ENCODE results near the gene GPR15LG.
"Not testable (repeated sequence)": the region's sequence is repeated elsewhere in the genome, so short reads cannot be mapped to it uniquely, and the experiment has no call there.

Gene GPR15LG

GRCh38 chr10:84163996-84164395, 9.6 kb upstream of the GPR15LG start:
- no peak overlapping the region for H3K27ac ChIP-seq (ENCODE audit: insufficient read depth, low read length, poor library complexity, severe bottlenecking)
- DNase-seq, result no peak
- H3K4me1 ChIP-seq (ENCODE audit: control insufficient read depth, insufficient read depth, low read length, poor library complexity, severe bottlenecking), result no peaks in the 10 kb centered on the region
- no peaks in the 10 kb centered on the region for H3K9me3 ChIP-seq (ENCODE audit: control insufficient read depth, low read length)
- no peaks in the 10 kb centered on the region for H3K27me3 ChIP-seq (replicated peaks; ENCODE audit: control insufficient read depth, insufficient read depth, low read length, poor library complexity, severe bottlenecking)
- H3K4me3 ChIP-seq (ENCODE audit: insufficient read depth, low read depth, low read length, poor library complexity, severe bottlenecking), result no peak overlapping the region
- no peaks in the 10 kb centered on the region for H3K36me3 ChIP-seq (ENCODE audit: control insufficient read depth, insufficient read depth, low read length)

- no peak for DNase-seq
- H3K36me3 ChIP-seq (ENCODE audit: control insufficient read depth, insufficient read depth, low read length), result no peaks in the 10 kb centered on the region
- H3K9me3 ChIP-seq (ENCODE audit: control insufficient read depth, low read length), result no peaks in the 10 kb centered on the region
- no peak overlapping the region for H3K4me3 ChIP-seq (ENCODE audit: insufficient read depth, low read depth, low read length, poor library complexity, severe bottlenecking)
- H3K27me3 ChIP-seq (replicated peaks; ENCODE audit: control insufficient read depth, insufficient read depth, low read length, poor library complexity, severe bottlenecking), result no peaks in the 10 kb centered on the region
- no peak overlapping the region for H3K27ac ChIP-seq (ENCODE audit: insufficient read depth, low read length, poor library complexity, severe bottlenecking)
- no peaks in the 10 kb centered on the region for H3K4me1 ChIP-seq (ENCODE audit: control insufficient read depth, insufficient read depth, low read length, poor library complexity, severe bottlenecking)
These were observed 9.2 kb upstream of the GPR15LG start for GRCh38 chr10:84164442-84164841.

- no peak for DNase-seq
- Histone ChIP-seq H3K27ac (ENCODE audit: insufficient read depth, low read length, poor library complexity, severe bottlenecking) (no peak overlapping the region), H3K4me1 (ENCODE audit: control insufficient read depth, insufficient read depth, low read length, poor library complexity, severe bottlenecking) (no peaks in the 10 kb centered on the region)
These were observed 6.8 kb upstream of the GPR15LG start for GRCh38 chr10:84166620-84167288.

GRCh38 chr10:84167289-84167653, 6.3 kb upstream of the GPR15LG start:
- not testable (repeated sequence) for H3K4me1 ChIP-seq (ENCODE audit: control insufficient read depth, insufficient read depth, low read length, poor library complexity, severe bottlenecking); H3K9me3 ChIP-seq (ENCODE audit: control insufficient read depth, low read length); H3K27ac ChIP-seq (ENCODE audit: insufficient read depth, low read length, poor library complexity, severe bottlenecking); H3K4me3 ChIP-seq (ENCODE audit: insufficient read depth, low read depth, low read length, poor library complexity, severe bottlenecking); H3K36me3 ChIP-seq (ENCODE audit: control insufficient read depth, insufficient read depth, low read length); H3K27me3 ChIP-seq (replicated peaks; ENCODE audit: control insufficient read depth, insufficient read depth, low read length, poor library complexity, severe bottlenecking); DNase-seq

More at GRCh38 chr10:84166620-84167288, 6.8 kb upstream of the GPR15LG start:
- Histone ChIP-seq H3K9me3 (ENCODE audit: control insufficient read depth, low read length) (no peaks in the 10 kb centered on the region), H3K27me3 (replicated peaks; ENCODE audit: control insufficient read depth, insufficient read depth, low read length, poor library complexity, severe bottlenecking) (no peaks in the 10 kb centered on the region), H3K4me3 (ENCODE audit: insufficient read depth, low read depth, low read length, poor library complexity, severe bottlenecking) (no peak overlapping the region), H3K36me3 (ENCODE audit: control insufficient read depth, insufficient read depth, low read length) (no peaks in the 10 kb centered on the region)

DNA sequence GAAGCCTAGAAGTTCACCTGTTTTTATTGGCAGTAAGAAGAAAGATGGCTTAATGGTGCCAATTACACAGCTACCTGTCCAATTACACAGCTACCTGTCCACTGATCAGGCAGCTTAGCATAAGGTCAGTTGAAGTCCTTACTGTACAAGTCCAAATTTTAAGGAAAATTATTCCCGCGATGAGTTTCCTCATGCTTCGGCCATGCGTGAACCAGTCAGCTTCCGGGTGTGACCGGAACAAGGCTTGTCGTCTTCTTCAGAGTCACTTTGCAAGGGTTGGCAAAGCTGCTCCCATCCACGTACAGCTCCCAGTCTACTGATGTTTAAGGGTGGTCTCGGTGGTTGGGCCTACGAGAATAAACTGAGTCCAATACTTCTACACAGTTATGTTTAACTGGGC, 5.2 kb upstream of the GPR15LG start:
- DNase-seq; H3K36me3 ChIP-seq (ENCODE audit: control insufficient read depth, insufficient read depth, low read length); H3K27ac ChIP-seq (ENCODE audit: insufficient read depth, low read length, poor library complexity, severe bottlenecking); H3K27me3 ChIP-seq (replicated peaks; ENCODE audit: control insufficient read depth, insufficient read depth, low read length, poor library complexity, severe bottlenecking); H3K4me3 ChIP-seq (ENCODE audit: insufficient read depth, low read depth, low read length, poor library complexity, severe bottlenecking); H3K9me3 ChIP-seq (ENCODE audit: control insufficient read depth, low read length); H3K4me1 ChIP-seq (ENCODE audit: control insufficient read depth, insufficient read depth, low read length, poor library complexity, severe bottlenecking): not testable (repeated sequence)

- H3K27me3 ChIP-seq (replicated peaks; ENCODE audit: control insufficient read depth, insufficient read depth, low read length, poor library complexity, severe bottlenecking); H3K4me3 ChIP-seq (ENCODE audit: insufficient read depth, low read depth, low read length, poor library complexity, severe bottlenecking); H3K4me1 ChIP-seq (ENCODE audit: control insufficient read depth, insufficient read depth, low read length, poor library complexity, severe bottlenecking); DNase-seq; H3K36me3 ChIP-seq (ENCODE audit: control insufficient read depth, insufficient read depth, low read length); H3K9me3 ChIP-seq (ENCODE audit: control insufficient read depth, low read length); H3K27ac ChIP-seq (ENCODE audit: insufficient read depth, low read length, poor library complexity, severe bottlenecking): not testable (repeated sequence)
These were observed 2.4 kb upstream of the GPR15LG start for GRCh38 chr10:84171237-84171636.

DNA sequence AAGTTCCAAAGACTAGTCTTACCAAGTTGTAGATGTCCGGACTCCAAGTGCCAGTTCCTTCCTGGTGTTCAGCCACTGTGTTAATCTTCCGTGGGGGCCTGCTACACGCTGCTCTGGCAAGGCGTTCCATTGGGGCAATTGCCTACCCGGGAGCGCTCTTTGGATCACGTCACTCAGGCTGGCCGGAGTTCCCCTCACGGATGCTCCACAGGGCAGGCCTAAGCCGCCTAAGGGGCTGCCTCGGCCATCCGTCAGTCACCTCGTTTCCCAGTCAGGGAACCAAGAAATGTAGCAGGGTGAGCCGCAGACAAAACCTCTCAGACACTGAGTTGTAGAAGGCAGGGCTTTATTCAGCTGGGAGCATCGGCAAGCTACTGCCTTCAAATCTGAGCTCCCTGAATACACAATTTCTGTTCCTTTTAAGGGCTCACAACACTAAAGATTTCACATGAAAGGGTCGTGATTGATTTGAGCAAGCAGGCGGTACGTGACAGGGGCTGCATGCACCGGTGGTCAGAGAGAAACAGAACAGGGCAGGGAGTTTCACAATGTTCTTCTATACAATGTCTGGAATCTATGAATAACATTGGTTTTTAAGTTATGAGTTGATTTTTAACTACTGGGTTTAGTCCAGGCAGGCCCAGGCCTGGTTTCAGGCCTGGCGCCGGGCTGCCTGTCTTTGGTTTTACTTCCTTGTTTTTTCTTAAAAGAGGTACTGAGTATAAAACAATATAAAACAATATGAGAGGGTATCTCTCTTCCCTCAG, 1.7 kb upstream of the GPR15LG start:
- not testable (repeated sequence) for H3K4me3 ChIP-seq (ENCODE audit: insufficient read depth, low read depth, low read length, poor library complexity, severe bottlenecking); DNase-seq

DNA sequence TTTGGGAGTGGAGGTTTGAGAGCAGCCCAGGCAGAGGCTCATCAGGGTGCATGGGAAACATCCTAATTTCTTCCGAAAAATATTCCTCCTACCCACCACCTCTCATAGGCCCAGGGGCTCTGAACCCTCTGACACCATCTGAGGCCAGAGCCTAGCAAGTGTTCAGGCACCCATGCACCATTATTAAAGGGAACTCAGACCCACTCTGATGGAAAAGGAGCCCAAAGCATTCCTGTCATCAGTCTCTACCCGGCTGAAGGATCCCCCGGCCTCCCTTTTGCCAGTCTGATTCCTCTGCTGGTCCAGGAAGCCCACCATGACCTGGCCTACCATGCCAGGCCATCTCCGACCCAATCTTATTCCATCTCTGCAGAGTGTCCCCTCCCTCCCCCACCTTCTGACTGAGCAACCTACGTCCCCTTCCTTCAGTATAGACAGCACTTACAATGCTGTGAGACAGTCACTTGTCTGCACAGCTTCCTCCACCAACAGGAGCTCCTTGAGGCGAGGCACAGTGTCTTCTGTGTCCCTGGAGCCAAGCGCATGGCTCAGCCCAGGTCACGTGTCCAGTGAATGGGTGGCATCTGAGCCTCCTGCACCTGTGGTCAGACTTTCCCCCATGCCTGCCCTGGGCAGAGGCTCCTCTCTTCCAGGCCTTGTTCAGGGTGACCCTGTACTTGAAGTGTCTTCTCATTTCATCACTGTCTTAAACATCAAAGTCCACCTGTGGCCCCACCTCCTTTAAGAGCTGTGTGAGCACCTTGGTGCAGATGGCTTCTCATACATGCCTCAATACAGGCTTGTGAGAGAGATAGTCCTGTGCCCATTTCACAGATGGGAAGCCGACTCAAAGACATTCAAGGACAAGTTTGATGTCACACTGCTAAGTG, 889 bp upstream of the GPR15LG start:
- H3K36me3 ChIP-seq (ENCODE audit: control insufficient read depth, insufficient read depth, low read length), result no peaks in the 10 kb centered on the region
- no peaks in the 10 kb centered on the region for H3K9me3 ChIP-seq (ENCODE audit: control insufficient read depth, low read length)
- peaks cover 11% of the 10 kb centered on the region for H3K4me1 ChIP-seq (ENCODE audit: control insufficient read depth, insufficient read depth, low read length, poor library complexity, severe bottlenecking)
- H3K4me3 ChIP-seq (ENCODE audit: insufficient read depth, low read depth, low read length, poor library complexity, severe bottlenecking), result no peak overlapping the region
- H3K27ac ChIP-seq (ENCODE audit: insufficient read depth, low read length, poor library complexity, severe bottlenecking), result no peak overlapping the region
- DNase-seq, result no peak
- H3K27me3 ChIP-seq (replicated peaks; ENCODE audit: control insufficient read depth, insufficient read depth, low read length, poor library complexity, severe bottlenecking), result no peaks in the 10 kb centered on the region

More for the DNA sequence above, 1.7 kb upstream of the GPR15LG start:
- not testable (repeated sequence) for H3K4me1 ChIP-seq (ENCODE audit: control insufficient read depth, insufficient read depth, low read length, poor library complexity, severe bottlenecking); H3K27ac ChIP-seq (ENCODE audit: insufficient read depth, low read length, poor library complexity, severe bottlenecking); H3K36me3 ChIP-seq (ENCODE audit: control insufficient read depth, insufficient read depth, low read length); H3K27me3 ChIP-seq (replicated peaks; ENCODE audit: control insufficient read depth, insufficient read depth, low read length, poor library complexity, severe bottlenecking); H3K9me3 ChIP-seq (ENCODE audit: control insufficient read depth, low read length)

DNA sequence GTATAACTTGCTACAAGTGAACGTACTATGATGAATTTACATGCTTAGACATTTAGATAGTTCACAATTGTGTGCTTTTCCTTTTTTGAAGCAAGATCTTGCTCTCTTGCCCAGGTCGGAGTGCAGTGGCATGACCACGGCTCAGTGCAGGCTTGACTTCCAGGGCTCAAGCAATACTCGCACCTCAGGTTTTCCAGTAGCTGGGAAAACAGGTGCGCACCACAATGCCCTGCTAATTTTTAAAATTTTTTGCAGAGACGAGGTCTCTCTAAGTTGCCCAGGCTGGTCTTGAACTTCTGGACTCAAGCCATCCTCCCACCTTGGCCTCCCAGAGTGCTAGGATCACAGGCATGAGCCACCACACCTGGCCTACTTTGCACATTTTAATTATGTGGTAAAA, 1.8 kb downstream of the GPR15LG start:
- Histone ChIP-seq H3K4me3 (ENCODE audit: insufficient read depth, low read depth, low read length, poor library complexity, severe bottlenecking) (no peak overlapping the region), H3K27me3 (replicated peaks; ENCODE audit: control insufficient read depth, insufficient read depth, low read length, poor library complexity, severe bottlenecking) (no peaks in the 10 kb centered on the region), H3K9me3 (ENCODE audit: control insufficient read depth, low read length) (no peaks in the 10 kb centered on the region), H3K27ac (ENCODE audit: insufficient read depth, low read length, poor library complexity, severe bottlenecking) (no peak overlapping the region), H3K36me3 (ENCODE audit: control insufficient read depth, insufficient read depth, low read length) (no peaks in the 10 kb centered on the region), H3K4me1 (ENCODE audit: control insufficient read depth, insufficient read depth, low read length, poor library complexity, severe bottlenecking) (peaks cover 12% of the 10 kb centered on the region)
- DNase-seq, result no peak

DNA sequence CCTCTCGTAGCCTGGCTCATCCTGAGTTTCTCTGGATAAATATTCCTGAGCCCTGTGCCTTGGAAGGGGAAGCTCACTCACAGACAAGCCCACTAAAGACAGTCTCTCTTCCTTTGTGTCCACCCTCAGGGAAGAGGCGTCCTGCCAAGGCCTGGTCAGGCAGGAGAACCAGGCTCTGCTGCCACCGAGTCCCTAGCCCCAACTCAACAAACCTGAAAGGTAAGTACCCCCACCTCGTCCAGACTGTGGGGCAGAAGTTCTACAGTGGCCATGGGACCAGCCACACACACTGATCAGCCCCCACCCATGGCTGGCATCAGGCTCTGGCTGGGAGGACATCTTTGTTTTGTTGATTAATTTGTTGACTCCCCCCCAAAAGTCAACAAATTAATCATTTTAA, 2.8 kb downstream of the GPR15LG start:
- DNase-seq, result no peak
- H3K4me1 ChIP-seq (ENCODE audit: control insufficient read depth, insufficient read depth, low read length, poor library complexity, severe bottlenecking), result peaks cover 12% of the 10 kb centered on the region
- no peaks in the 10 kb centered on the region for H3K36me3 ChIP-seq (ENCODE audit: control insufficient read depth, insufficient read depth, low read length)
- no peaks in the 10 kb centered on the region for H3K9me3 ChIP-seq (ENCODE audit: control insufficient read depth, low read length)
- no peak overlapping the region for H3K27ac ChIP-seq (ENCODE audit: insufficient read depth, low read length, poor library complexity, severe bottlenecking)
- H3K27me3 ChIP-seq (replicated peaks; ENCODE audit: control insufficient read depth, insufficient read depth, low read length, poor library complexity, severe bottlenecking), result no peaks in the 10 kb centered on the region
- H3K4me3 ChIP-seq (ENCODE audit: insufficient read depth, low read depth, low read length, poor library complexity, severe bottlenecking), result no peak overlapping the region

Measured in effector memory CD4-positive, alpha-beta T cell (primary cell).